Smooth muscle cell (in vitro differentiated cells): ENCODE results near the gene AMPD2. TPM values are rescaled to one million over a fixed set of nuclear protein-coding genes. Genes with fewer than 3 reads are reported as not detected.

Source experiments
- DNase-seq: peaks from one replicate; lab custom pipeline; 2025; ENCODE audit not compliant: unreplicated experiment; lab: John Stamatoyannopoulos, UW
- H2AFZ ChIP-seq: fragments of 200-600 bp; sonication (generic); 2 replicates; pipeline ENCODE4 v1.6.0; 2016; ENCODE audit warnings: antibody characterized with exemption, low read depth, mild to moderate bottlenecking
- H3F3A ChIP-seq: fragments of 200-600 bp; sonication (generic); 2 replicates; pipeline ENCODE4 v1.6.0; 2017; ENCODE audit warnings: antibody characterized with exemption, low read depth
- H3K27ac ChIP-seq: fragments of 200-600 bp; sonication (generic); 2 replicates; pipeline ENCODE4 v1.5.1; 2016; ENCODE audit warnings: low read depth, mild to moderate bottlenecking
- H3K27me3 ChIP-seq: fragments of 200-600 bp; sonication (generic); 2 replicates; pipeline ENCODE4 v1.6.1; 2016; ENCODE audit warnings: low read depth, mild to moderate bottlenecking
- H3K36me3 ChIP-seq: fragments of 200-600 bp; sonication (generic); 2 replicates; pipeline ENCODE4 v1.5.1; 2016; ENCODE audit warnings: low read depth
- H3K4me1 ChIP-seq: fragments of 200-600 bp; sonication (generic); 2 replicates; pipeline ENCODE4 v1.5.1; 2016; ENCODE audit warnings: low read depth
- H3K4me2 ChIP-seq: fragments of 200-600 bp; sonication (generic); 2 replicates; pipeline ENCODE4 v1.6.0; 2016; ENCODE audit warnings: mild to moderate bottlenecking
- H3K4me3 ChIP-seq: fragments of 200-600 bp; sonication (generic); 2 replicates; pipeline ENCODE4 v1.5.1; 2016; ENCODE audit warnings: mild to moderate bottlenecking
- H3K79me2 ChIP-seq: fragments of 200-600 bp; sonication (generic); 2 replicates; pipeline ENCODE4 v1.6.0; 2016; ENCODE audit warnings: low read depth, mild to moderate bottlenecking
- H3K9ac ChIP-seq: fragments of 200-600 bp; sonication (generic); 2 replicates; pipeline ENCODE4 v1.6.0; 2016; ENCODE audit warnings: low read depth
- H3K9me3 ChIP-seq: fragments of 200-600 bp; sonication (generic); replicated peaks from 2 replicates; pipeline ENCODE4 v1.5.1; 2016; ENCODE audit warnings: low read depth
- H4K20me1 ChIP-seq: fragments of 200-600 bp; sonication (generic); 2 replicates; pipeline ENCODE4 v1.6.0; 2016; ENCODE audit warnings: low read depth
- WGBS: methylation state at CpG from one replicate; pipeline ENCODE4 v1.1.7; 2016; ENCODE audit warnings: low lambda C conversion rate; 5-methylcytosine and 5-hydroxymethylcytosine counted together
- polyA plus RNA-seq: library from polyadenylated mRNA; unstranded; fragments of >200 nt; fragmentation: Nextera tagmentation; extraction: Ambion mirVana; gene quantifications from 2 replicates; pipeline ENCODE4 v1.2.1, GENCODE V29; 2016
- total RNA-seq: library from RNA; depleted of rRNA; stranded (reverse); fragments of >200 nt; gene quantifications from 2 replicates; pipeline ENCODE4 v1.2.3, GENCODE V29; 2014
- TF ChIP-seq, protein P1 (sequence below): fragments of 200-600 bp; sonication (generic); IDR thresholded peaks from 2 replicates; pipeline ENCODE4 v1.5.1; 2017; ENCODE audit warnings: borderline replicate concordance, mild to moderate bottlenecking, antibody characterized with exemption; ENCODE audit not compliant: insufficient read depth, poor library complexity, severe bottlenecking

AMPD2 gene
- total and polyA plus RNA-seq, 2 experiments from 2014 or later: 57.4 to 104 TPM

- H3K27ac ChIP-seq: peak overlapping the region; percentile 95
- 88% methylated on average over 3 of the region's 3 CpGs for WGBS
- peaks cover 7% of the 10 kb centered on the region for H3F3A ChIP-seq
- no peak overlapping the region for H2AFZ ChIP-seq
- H3K4me1 ChIP-seq: peaks cover 17% of the 10 kb centered on the region
- no peak overlapping the region for H3K4me3 ChIP-seq
- no peak for DNase-seq
- H3K79me2 ChIP-seq: peaks cover 15% of the 10 kb centered on the region
- TF ChIP-seq, protein P1, sequence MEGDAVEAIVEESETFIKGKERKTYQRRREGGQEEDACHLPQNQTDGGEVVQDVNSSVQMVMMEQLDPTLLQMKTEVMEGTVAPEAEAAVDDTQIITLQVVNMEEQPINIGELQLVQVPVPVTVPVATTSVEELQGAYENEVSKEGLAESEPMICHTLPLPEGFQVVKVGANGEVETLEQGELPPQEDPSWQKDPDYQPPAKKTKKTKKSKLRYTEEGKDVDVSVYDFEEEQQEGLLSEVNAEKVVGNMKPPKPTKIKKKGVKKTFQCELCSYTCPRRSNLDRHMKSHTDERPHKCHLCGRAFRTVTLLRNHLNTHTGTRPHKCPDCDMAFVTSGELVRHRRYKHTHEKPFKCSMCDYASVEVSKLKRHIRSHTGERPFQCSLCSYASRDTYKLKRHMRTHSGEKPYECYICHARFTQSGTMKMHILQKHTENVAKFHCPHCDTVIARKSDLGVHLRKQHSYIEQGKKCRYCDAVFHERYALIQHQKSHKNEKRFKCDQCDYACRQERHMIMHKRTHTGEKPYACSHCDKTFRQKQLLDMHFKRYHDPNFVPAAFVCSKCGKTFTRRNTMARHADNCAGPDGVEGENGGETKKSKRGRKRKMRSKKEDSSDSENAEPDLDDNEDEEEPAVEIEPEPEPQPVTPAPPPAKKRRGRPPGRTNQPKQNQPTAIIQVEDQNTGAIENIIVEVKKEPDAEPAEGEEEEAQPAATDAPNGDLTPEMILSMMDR: no peak
- H3K36me3 ChIP-seq: no peaks in the 10 kb centered on the region
- H3K27me3 ChIP-seq: no peaks in the 10 kb centered on the region
- H3K4me2 ChIP-seq: no peak overlapping the region
- no peak overlapping the region for H3K9ac ChIP-seq
- H3K9me3 ChIP-seq: no peaks in the 10 kb centered on the region
- peaks cover 4% of the 10 kb centered on the region for H4K20me1 ChIP-seq
Observed at GRCh38 chr1:109616391-109616790, 3.2 kb upstream of the AMPD2 start.

- Histone ChIP-seq H3K4me2 (peak overlapping the region; percentile 34), H3F3A (peaks cover 7% of the 10 kb centered on the region), H3K4me3 (no peak overlapping the region), H3K4me1 (peaks cover 17% of the 10 kb centered on the region), H3K27me3 (no peaks in the 10 kb centered on the region), H2AFZ (no peak overlapping the region), H3K79me2 (peaks cover 24% of the 10 kb centered on the region), H3K36me3 (no peaks in the 10 kb centered on the region), H4K20me1 (peaks cover 14% of the 10 kb centered on the region), H3K9me3 (no peaks in the 10 kb centered on the region), H3K9ac (no peak overlapping the region), H3K27ac (peak overlapping the region; percentile 95)
- DNase-seq: no peak
- 6% methylated on average over 3 of the region's 3 CpGs for WGBS
- TF ChIP-seq, protein P1: no peak
Observed at GRCh38 chr1:109617291-109617801, 2.3 kb upstream of the AMPD2 start.

DNA sequence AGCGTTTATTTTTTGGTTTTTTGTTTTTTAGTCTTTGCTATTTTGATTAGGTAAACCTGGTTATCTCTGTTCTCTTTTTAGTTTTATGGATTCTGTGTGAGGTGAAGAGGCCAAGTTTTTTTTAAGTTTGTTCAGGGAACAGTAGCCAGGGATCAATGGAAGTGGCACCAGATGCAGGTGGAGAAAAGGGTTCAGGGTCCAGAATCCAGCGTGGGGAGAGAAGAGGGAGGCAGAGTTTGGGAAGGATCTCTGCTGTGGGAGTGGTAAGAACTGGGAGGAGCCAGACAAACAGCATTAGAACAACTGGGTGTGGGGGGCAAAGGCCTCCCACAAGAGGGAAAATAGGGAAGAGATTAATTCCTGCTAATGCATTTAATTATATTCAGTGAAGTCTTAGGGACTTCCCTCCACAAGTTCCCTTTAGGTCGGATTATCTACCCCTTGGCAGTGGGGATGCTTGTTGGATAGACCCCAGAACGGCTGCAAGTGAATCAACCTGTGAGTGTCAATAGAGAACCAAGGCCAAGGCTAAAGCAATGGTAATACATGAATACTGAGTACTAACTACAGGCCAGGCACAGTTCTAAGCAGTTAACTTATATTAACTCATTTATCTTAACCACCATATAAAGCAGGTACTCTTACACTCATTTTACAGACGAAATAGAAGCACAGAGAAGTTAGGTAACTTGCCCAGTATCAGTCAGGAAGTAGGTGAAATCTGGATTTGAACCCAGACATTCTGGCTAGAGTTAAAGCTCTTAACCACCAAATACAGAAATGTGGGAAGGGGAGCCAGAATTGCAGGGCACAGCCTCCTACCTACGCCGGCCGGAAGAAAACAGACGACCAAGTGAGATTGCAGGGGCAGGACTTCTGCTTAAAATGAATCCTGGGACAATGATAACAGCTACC, 719 bp upstream of the AMPD2 start:
- H3K4me1 ChIP-seq: peaks cover 17% of the 10 kb centered on the region
- no peak for DNase-seq
- H4K20me1 ChIP-seq: peaks cover 30% of the 10 kb centered on the region
- H3K9ac ChIP-seq: peak overlapping the region; percentile 96
- H2AFZ ChIP-seq: no peak overlapping the region
- H3K36me3 ChIP-seq: no peaks in the 10 kb centered on the region
- peak overlapping the region; percentile 95 for H3K27ac ChIP-seq
- H3K79me2 ChIP-seq: peaks cover 40% of the 10 kb centered on the region
- peak overlapping the region; percentile 83 for H3K4me3 ChIP-seq
- H3K27me3 ChIP-seq: no peaks in the 10 kb centered on the region
- H3F3A ChIP-seq: peaks cover 7% of the 10 kb centered on the region
- TF ChIP-seq, protein P1: no peak
- H3K4me2 ChIP-seq: peak overlapping the region; percentile 96
- WGBS: 48% methylated on average over 9 of the region's 9 CpGs
- H3K9me3 ChIP-seq: no peaks in the 10 kb centered on the region
